ENCODE data around the gene CYP4Z1.
"Not testable (repeated sequence)": the region's sequence is repeated elsewhere in the genome, so short reads cannot be mapped to it uniquely, and the experiment has no call there.

CYP4Z1 gene

DNA sequence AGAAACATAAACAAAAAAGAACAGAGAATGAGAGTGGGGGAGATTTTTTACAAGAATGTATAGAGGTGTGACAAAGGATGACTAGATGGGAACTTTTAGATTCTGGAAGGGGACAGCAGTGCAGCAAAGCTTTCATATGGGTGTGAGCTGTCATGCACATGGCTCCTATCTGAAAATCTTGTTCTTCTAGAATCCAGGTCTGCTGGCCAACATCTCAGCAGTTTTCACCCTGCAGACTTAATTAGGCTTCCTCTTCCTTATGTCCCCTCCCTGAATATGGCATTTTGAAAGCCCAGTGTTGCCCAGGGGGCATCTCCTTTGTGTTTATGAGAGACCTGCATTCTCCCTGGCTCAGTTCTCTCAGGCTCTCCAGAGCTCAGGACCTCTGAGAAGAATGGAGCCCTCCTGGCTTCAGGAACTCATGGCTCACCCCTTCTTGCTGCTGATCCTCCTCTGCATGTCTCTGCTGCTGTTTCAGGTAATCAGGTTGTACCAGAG is at the start of gene CYP4Z1:
CYP4Z1 (plus strand) TSS at position 135 of the 498 bp plus-strand sequence; CDS start at position 395, 260 bp downstream.
- no peak for DNase-seq (ENCODE audit: low spot score)

DNA sequence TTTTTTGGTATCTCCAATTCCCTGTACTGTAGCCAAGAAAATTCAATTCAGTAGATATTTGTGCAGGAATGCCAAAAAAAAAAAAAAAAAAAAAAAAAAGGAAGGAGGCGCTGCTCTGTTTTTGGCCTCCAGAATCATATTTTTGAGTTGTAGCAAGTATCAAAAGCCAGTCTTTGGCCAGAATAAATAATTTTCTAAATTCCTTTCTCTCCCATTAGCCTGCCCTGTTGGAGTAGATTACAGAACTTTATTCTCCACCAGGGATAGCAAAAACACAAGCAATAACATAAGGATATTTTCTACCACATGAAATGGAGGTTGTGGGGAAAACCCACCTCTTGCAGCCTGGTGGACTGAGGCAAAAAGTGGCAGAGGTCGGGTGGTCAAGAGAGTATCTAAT is 46.0 kb upstream of the CYP4Z1 start:
- no peak for DNase-seq (ENCODE audit: low spot score)

DNA sequence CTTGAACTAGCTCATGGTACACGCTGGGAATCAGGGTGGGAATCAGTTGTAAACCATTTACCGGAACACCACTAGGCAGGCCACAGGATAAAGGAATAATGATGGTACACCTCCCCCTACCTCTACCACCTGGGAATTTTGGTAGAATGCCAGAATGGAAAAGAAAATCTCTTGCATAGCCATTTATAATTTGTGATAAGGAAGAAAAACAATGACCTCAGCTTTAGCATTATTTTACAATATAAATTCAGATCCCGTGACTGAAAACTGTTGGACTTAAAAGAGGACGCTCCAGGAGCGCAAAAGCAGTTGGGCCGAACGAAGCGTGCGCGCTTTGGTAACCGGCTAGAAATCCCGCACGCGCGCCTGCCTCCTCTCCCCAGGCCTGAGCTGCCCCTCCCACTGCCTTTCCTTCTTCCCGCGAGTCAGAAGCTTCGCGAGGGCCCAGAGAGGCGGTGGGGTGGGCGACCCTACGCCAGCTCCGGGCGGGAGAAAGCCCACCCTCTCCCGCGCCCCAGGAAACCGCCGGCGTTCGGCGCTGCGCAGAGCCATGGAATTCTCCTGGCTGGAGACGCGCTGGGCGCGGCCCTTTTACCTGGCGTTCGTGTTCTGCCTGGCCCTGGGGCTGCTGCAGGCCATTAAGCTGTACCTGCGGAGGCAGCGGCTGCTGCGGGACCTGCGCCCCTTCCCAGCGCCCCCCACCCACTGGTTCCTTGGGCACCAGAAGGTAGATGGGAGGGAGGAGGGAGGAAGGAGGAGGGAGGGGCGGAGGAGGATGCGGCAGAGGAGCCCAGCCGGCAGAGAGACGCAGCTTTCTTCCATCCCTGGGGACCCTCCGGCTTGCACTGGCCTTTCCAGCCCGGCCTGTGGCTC is 43.5 kb upstream of the CYP4Z1 start, which contains the start of gene CYP4X1:
CYP4X1 (plus strand) TSS at position 402 of the 873 bp plus-strand sequence; CDS start at position 551, 149 bp downstream.
- no peak for DNase-seq (ENCODE audit: low spot score)

GRCh38 chr1:47024141-47024801 is 42.8 kb upstream of the CYP4Z1 start:
- DNase-seq (ENCODE audit: low spot score), result no peak

GRCh38 chr1:47030170-47030805 is 36.7 kb upstream of the CYP4Z1 start:
- no peak for DNase-seq (ENCODE audit: low spot score)

DNA sequence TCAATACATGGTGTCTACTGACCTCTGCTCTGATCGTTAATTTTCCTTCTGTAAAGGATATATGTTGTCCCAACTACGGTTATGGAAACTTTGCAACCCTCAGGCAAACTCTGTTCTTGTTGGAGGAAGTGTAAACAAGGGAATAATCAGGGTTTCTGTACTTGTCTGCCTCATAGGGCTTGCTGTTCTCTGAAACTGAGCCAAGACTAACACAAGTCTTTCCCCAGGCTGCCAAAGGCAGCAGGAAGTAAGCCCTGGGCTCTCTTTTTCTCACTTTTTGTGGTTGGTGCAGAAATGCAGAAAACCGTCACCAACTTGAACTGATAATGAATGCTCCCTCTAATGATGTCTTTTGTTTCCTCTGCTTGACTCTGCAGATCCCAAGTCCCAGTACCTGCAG is 36.0 kb upstream of the CYP4Z1 start:
- no peak for DNase-seq (ENCODE audit: low spot score)

DNA sequence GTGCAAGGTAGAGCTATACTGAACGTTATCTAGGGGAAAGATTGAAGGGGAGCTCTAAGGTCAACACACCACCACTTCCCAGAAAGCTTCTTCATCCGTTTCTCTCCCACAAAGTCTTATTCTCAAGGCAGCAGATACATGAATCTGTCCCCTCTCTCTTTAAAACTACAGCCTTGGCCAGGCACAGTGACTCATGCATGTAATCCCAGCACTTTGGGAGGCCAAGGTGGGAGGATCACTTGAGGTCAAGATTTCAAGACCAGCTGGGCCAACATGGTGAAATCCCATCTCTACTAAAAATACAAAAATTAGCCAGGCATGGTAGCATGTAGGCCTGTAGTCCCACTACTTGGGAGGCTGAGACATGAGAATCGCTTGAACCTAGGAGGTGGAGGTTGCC is 35.4 kb upstream of the CYP4Z1 start:
- DNase-seq (ENCODE audit: low spot score), result no peak

DNA sequence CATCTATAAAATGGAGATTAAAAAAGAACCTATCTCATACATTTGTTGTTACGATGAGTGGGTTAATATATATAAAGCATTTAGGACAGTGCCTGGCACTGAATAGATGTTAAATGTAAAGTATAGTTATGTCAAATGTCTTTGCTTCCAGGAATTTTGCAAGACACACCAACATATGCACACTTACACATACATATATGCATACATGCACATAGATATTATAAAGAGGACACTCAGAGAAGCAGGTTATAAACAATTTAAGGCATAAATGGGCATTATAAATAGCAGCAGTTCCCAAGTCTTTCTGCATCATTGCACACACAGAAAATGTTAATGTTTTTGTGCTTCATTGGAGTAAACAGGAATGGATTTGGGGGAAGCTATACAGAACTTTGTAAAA is 30.3 kb upstream of the CYP4Z1 start:
- no peak for DNase-seq (ENCODE audit: low spot score)

- no peak for DNase-seq (ENCODE audit: low spot score)
Measured at GRCh38 chr1:47059376-47059775, 7.7 kb upstream of the CYP4Z1 start.

DNA sequence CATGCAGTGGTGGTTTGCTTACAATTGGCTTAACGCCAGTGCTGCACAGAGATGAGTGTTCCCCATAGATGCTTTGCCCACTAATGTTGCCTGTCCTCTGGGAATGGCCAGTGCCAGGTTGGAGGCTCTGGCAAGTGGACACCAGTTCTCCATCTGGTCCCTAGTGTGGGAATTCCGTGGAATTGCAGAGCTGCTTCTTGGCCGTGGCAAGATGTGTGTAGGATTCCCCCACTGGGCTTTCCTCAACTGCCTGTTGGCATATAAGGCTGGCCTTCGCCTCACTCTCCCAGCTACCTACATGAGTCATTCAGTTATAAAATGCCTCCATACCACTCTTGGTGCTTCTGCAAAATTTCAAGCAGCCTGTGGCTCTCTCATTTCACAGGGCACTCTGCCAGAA is 2.0 kb downstream of the CYP4Z1 start:
- DNase-seq (ENCODE audit: low spot score), result not testable (repeated sequence)

- DNase-seq (ENCODE audit: low spot score), result not testable (repeated sequence)
Measured at GRCh38 chr1:47069509-47069908, 2.5 kb downstream of the CYP4Z1 start.

DNA sequence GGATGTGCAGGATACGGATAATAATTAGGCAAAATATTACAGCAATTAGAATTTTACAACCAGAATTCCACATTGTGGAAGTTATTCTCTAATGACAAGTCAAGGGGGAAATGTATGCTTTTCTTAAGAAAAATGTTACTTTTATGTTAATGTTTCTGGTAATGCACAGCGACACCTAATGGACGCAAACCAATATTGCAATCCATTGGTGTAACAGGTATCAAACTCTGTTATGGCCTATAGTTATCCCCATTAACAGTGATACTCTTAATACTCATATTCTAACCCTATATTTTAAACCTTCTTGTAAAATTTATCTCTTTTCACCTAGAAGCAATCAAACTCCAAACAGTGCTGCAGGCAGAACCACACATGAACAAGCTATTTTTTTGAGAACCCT is 22.3 kb downstream of the CYP4Z1 start:
- DNase-seq (ENCODE audit: low spot score), result peak; percentile 45

DNA sequence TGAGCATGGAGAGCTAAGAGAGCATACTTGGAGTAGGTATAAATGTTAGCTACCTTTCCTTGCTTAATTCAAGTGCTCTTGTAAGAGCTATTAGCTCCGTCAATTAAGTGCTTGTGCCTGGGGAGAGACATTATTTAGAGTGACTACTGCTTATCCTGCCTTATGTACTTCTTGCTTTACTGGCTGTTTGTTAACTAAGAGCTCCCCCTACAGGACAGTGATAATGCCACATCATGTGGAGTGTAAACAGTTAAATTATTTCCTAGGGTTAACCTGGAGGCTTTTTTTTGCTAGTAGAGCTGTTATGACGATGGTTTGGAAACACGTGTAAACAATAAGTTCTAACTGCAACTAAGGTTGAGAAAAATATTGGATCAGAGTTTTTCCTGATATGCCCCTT is 24.4 kb downstream of the CYP4Z1 start:
- DNase-seq (ENCODE audit: low spot score), result not testable (repeated sequence)

- DNase-seq (ENCODE audit: low spot score), result no peak
Measured at GRCh38 chr1:47104816-47105215, 37.8 kb downstream of the CYP4Z1 start.

- DNase-seq (ENCODE audit: low spot score), result no peak
Measured at GRCh38 chr1:47106792-47107191, 39.8 kb downstream of the CYP4Z1 start.

- DNase-seq (ENCODE audit: low spot score), result not testable (repeated sequence)
Measured at GRCh38 chr1:47107851-47108574, 41.0 kb downstream of the CYP4Z1 start.

DNA sequence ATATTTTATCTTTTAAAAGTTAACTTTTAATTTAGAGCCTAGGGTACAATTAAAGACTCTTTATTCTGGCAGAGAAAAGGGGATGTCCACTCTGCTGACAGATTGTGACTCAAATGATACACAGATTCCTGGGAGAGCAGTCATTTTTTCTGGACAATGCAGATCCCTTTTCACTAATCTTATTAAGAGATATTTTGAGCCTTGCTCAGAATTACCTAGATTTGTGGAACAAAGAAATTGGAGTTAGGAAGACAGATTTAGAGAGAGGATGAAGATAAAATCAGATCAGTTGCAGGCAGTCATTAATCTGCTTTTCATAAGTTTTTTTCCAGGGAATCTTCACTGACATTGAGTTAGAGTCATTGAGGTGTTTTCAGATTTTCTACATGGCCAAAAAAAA is 42.5 kb downstream of the CYP4Z1 start:
- DNase-seq (ENCODE audit: low spot score), result not testable (repeated sequence)

- DNase-seq (ENCODE audit: low spot score), result no peak
Measured at GRCh38 chr1:47113178-47113577, 46.1 kb downstream of the CYP4Z1 start.

GRCh38 chr1:47121039-47121438 is 54.0 kb downstream of the CYP4Z1 start:
- DNase-seq (ENCODE audit: low spot score), result not testable (repeated sequence)

GRCh38 chr1:47124834-47125233 is 57.8 kb downstream of the CYP4Z1 start:
- DNase-seq (ENCODE audit: low spot score), result not testable (repeated sequence)

GRCh38 chr1:47126997-47127396 is 60.0 kb downstream of the CYP4Z1 start:
- not testable (repeated sequence) for DNase-seq (ENCODE audit: low spot score)

DNA sequence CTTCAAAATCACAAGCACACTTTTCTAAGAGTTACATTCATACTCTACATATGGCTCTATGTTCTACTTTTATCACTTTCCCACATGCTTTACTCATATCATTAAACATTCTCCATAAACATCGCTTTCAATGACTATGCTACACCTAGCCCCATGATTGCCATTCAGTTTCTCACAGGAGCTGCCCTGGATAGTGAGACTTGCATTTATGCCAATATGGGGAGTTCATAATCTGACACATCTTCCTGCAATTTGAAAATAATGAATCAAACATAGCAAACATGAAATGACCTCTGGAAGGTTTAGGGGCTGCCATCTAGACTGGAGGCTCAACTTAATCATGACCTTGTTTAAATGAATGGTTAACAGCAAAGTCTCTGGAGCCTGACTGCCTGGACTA is 61.2 kb downstream of the CYP4Z1 start:
- no peak for DNase-seq (ENCODE audit: low spot score)
